ENCODE measurements around the gene SASH1. TPM values are rescaled to one million over a fixed set of nuclear protein-coding genes. Genes with fewer than 3 reads are reported as not detected.

The SASH1 gene
- total RNA-seq, 1 experiment from 2014 or later = 19.2 TPM

- Histone ChIP-seq H3K4me3 (ENCODE audit: low read depth, low read length, poor library complexity, severe bottlenecking) (no peak overlapping the region), H3K36me3 (ENCODE audit: insufficient read depth, low read length, poor library complexity, severe bottlenecking) (no peaks in the 10 kb centered on the region), H3K27me3 (replicated peaks; ENCODE audit: insufficient read depth, low read depth, low read length, poor library complexity) (peaks cover 6% of the 10 kb centered on the region), H3K9me3 (ENCODE audit: low read depth, low read length, poor library complexity, severe bottlenecking) (peaks cover under 1% of the 10 kb centered on the region), H3K4me1 (ENCODE audit: insufficient read depth, low read length, poor library complexity, severe bottlenecking) (no peaks in the 10 kb centered on the region), H3K27ac (ENCODE audit: low read depth, low read length, poor library complexity, severe bottlenecking) (no peak overlapping the region)
- CTCF ChIA-PET = no interaction called here
- peak; percentile 74 for DNase-seq (ENCODE audit: low spot score)
- intact Hi-C loops (cut with micrococcal nuclease; ENCODE audit: unreplicated experiment) = loop anchor here (1.0 to 5.0 kb wide), 2 partner anchors 369 to 448 kb away; no protein-coding TSS in a partner anchor
- TF ChIP-seq CTCF (conservative IDR thresholded peaks at IDR 0.05; ENCODE audit: low read depth, low read length) = peak; percentile 87
- no peak for TF ChIP-seq EZH2 (IDR thresholded peaks at IDR 0.05; ENCODE audit: borderline replicate concordance, low read depth, low read length, poor library complexity, severe bottlenecking)
- POLR2A ChIA-PET (ENCODE audit: low non-redundant PET) = no interaction called here
- BruUV-seq (replicated peaks) = no TSS peak
These were observed 235.2 kb downstream of the SASH1 start for GRCh38 chr6:148577687-148578488.

GRCh38 chr6:148578489-148578814, 235.8 kb downstream of the SASH1 start:
- POLR2A ChIA-PET (ENCODE audit: low non-redundant PET) = no interaction called here

GRCh38 chr6:148578837-148579565, 236.4 kb downstream of the SASH1 start:
- Histone ChIP-seq H3K27me3 (replicated peaks; ENCODE audit: insufficient read depth, low read depth, low read length, poor library complexity) (peaks cover 6% of the 10 kb centered on the region), H3K4me1 (ENCODE audit: insufficient read depth, low read length, poor library complexity, severe bottlenecking) (no peaks in the 10 kb centered on the region), H3K27ac (ENCODE audit: low read depth, low read length, poor library complexity, severe bottlenecking) (no peak overlapping the region), H3K4me3 (ENCODE audit: low read depth, low read length, poor library complexity, severe bottlenecking) (no peak overlapping the region), H3K36me3 (ENCODE audit: insufficient read depth, low read length, poor library complexity, severe bottlenecking) (no peaks in the 10 kb centered on the region), H3K9me3 (ENCODE audit: low read depth, low read length, poor library complexity, severe bottlenecking) (peaks cover 6% of the 10 kb centered on the region)
- TF ChIP-seq CTCF (conservative IDR thresholded peaks at IDR 0.05; ENCODE audit: low read depth, low read length) (no peak), EZH2 (IDR thresholded peaks at IDR 0.05; ENCODE audit: borderline replicate concordance, low read depth, low read length, poor library complexity, severe bottlenecking) (no peak)
- no peak for DNase-seq (ENCODE audit: low spot score)
- intact Hi-C loops (cut with micrococcal nuclease; ENCODE audit: unreplicated experiment) = loop anchor here (1.0 to 5.0 kb wide), 2 partner anchors 368 to 447 kb away; no protein-coding TSS in a partner anchor
- ChIA-PET POLR2A (ENCODE audit: low non-redundant PET) (no interaction called here), CTCF (no interaction called here)
- no TSS peak for BruUV-seq (replicated peaks)

More at GRCh38 chr6:148578489-148578814, 235.8 kb downstream of the SASH1 start:
- Histone ChIP-seq H3K4me3 (ENCODE audit: low read depth, low read length, poor library complexity, severe bottlenecking) (no peak overlapping the region), H3K27me3 (replicated peaks; ENCODE audit: insufficient read depth, low read depth, low read length, poor library complexity) (peaks cover 6% of the 10 kb centered on the region), H3K9me3 (ENCODE audit: low read depth, low read length, poor library complexity, severe bottlenecking) (peaks cover 6% of the 10 kb centered on the region), H3K36me3 (ENCODE audit: insufficient read depth, low read length, poor library complexity, severe bottlenecking) (no peaks in the 10 kb centered on the region), H3K4me1 (ENCODE audit: insufficient read depth, low read length, poor library complexity, severe bottlenecking) (no peaks in the 10 kb centered on the region), H3K27ac (ENCODE audit: low read depth, low read length, poor library complexity, severe bottlenecking) (no peak overlapping the region)
- CTCF ChIA-PET = no interaction called here
- BruUV-seq (replicated peaks) = no TSS peak
- intact Hi-C loops (cut with micrococcal nuclease; ENCODE audit: unreplicated experiment) = loop anchor here (1.0 to 5.0 kb wide), 2 partner anchors 369 to 448 kb away; no protein-coding TSS in a partner anchor
- no peak for DNase-seq (ENCODE audit: low spot score)
- TF ChIP-seq EZH2 (IDR thresholded peaks at IDR 0.05; ENCODE audit: borderline replicate concordance, low read depth, low read length, poor library complexity, severe bottlenecking) (no peak), CTCF (conservative IDR thresholded peaks at IDR 0.05; ENCODE audit: low read depth, low read length) (no peak)

Data from A673 (cell line).